ENCODE data around the gene RNF41.
A peak's percentile ranks its signal among the peaks of the same experiment; 100 is the strongest.

RNF41 gene

DNA sequence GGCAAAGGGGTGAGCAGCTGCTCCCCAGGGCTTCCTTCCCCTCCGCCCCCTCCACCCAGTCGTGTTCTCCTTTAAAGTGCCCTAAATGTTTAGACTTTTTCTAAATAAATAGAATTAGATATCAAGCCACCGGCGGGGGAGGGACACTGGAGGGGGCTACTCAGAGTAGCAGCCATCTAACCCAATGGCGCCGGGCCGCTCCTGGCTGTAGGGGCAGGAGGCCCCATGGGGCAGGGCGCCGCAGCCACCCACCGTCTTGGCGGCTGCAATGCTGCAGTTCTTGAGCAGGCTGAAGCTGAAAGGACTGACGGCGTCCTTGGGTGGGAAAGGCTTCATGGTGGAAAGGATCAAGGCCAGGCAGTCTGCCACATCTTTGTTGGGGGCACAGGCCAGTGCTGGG, 21.3 kb upstream of the RNF41 start:
- no peak for DNase-seq

DNA sequence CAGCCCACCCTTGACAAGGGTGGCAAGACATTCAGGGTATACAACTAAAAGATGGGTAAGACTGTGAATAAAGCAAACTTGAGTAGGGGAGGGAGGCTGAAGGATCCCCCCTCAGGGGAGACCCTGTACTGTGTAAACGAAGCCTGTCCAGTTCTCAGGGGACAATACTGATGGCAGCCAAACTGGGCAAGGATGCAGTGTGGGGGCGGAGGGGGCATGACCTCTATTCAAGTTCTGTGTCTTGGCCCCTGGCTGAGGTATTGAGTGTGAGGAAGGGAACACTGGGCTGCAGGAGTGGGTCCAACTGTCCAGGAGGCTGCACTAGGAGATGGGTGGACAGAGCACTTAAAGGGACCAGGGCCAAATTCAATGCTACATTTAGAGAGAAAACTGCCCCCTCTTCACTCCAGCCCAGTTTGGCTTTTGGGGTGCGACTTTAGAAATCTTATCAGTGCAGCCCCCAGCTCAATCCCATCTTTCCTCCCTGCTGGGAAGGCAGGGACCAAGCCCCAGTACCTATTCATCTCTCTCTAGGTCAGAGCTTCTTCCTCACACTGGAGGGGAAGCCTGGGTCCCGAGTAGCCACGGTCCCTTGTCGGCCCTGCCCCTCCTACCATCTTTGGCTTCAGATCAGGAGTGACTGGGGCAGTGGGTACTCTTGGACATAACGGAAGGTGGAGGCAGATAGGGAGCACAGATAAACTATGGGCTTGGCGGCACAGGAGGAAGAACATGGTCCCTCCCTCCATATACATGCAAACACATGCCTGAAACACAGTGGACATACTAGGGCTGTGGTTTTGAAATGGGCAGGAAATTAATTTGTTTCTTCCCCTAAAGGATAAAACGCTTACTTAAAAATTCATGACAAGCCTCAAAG, 19.9 kb upstream of the RNF41 start:
- DNase-seq: no peak

DNA sequence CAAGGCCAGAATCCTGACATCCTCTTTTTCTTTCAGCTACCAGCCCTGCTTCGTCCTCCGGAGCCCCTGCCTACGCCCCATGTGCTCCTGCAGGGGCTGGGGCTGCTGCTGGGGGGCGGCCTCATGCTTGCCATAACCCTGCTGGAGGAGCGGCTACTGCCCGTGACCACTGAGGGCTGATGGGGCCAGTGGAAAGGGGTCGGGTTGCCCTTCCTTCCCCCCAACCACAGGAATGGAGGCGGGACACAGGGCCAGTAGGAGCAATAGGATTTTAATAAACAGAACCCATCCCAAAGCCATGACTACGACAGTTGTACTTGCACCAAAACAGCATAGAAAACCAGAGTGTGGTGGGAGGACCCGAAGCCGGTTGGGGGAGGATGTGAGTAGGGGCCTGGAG, 15.8 kb upstream of the RNF41 start:
- DNase-seq: no peak

DNA sequence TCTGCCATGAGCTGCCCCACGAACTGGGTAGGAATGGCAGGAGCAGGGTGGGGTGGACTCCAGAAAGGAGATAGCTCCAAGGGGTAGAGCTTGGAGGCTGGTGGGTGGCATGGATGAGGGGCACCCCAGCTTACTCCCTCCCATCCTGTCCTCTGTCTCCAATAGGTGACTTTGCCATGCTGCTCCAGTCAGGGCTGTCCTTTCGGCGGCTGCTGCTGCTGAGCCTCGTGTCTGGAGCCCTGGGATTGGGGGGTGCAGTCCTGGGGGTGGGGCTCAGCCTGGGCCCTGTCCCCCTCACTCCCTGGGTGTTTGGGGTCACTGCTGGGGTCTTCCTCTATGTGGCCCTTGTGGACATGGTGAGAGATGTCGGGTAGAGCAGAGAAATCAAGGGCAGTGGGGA, 15.3 kb upstream of the RNF41 start:
- no peak for DNase-seq

DNA sequence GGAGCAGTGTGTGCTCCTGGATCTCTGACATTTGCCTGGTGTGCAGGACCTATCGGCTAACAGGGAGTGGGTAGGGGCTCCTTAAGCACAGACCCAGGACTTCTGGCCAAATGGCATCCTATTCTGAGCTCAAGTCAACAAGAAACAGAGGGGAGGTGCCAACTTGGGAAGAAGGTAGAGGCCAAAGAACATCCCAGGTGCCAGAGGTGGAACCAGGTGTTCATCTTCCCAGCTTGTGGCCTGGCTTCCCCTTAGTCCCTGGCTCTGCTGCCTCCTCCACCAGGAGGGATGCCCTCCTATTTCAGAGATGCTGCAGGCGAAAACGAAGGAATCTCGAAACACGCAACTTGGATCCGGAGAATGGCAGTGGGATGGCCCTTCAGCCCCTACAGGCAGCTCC, 14.4 kb upstream of the RNF41 start:
- DNase-seq: no peak

DNA sequence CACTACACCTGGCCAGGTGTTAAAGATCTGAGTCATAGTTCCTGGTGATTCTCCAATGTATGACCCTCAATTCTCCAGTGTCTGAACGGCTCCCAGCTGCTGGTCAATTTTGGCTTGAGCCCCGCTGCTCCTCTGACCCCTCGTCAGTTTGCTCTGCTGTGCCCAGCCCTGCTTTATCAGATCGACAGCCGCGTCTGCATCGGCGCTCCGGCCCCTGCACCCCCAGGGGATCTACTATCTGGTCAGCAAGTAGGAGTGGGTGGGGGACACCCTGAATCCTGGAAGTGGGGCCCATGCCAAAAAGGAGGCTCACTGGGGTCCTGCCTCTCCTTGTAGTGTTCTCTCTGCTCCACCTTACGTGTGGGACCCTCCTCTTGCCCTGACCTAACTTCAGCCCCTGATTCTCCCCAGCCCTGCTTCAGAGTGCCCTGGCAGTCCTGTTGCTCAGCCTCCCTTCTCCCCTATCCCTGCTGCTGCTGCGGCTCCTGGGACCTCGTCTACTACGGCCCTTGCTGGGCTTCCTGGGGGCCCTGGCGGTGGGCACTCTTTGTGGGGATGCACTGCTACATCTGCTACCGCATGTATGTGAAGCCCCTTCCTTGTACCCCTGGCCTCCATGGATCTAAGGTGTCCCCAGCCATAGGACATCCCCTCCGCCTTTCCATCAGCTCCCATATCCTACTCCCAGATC, 13.2 kb upstream of the RNF41 start:
- no peak for DNase-seq

DNA sequence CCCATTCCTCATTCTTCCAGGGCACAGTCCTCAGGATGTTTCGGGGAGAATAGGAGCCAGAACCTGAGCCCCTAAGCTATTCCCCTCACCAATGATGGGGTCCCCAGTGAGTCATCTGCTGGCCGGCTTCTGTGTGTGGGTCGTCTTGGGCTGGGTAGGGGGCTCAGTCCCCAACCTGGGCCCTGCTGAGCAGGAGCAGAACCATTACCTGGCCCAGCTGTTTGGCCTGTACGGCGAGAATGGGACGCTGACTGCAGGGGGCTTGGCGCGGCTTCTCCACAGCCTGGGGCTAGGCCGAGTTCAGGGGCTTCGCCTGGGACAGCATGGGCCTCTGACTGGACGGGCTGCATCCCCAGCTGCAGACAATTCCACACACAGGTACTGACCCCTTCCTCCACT, 9.5 kb upstream of the RNF41 start:
- DNase-seq: no peak

DNA sequence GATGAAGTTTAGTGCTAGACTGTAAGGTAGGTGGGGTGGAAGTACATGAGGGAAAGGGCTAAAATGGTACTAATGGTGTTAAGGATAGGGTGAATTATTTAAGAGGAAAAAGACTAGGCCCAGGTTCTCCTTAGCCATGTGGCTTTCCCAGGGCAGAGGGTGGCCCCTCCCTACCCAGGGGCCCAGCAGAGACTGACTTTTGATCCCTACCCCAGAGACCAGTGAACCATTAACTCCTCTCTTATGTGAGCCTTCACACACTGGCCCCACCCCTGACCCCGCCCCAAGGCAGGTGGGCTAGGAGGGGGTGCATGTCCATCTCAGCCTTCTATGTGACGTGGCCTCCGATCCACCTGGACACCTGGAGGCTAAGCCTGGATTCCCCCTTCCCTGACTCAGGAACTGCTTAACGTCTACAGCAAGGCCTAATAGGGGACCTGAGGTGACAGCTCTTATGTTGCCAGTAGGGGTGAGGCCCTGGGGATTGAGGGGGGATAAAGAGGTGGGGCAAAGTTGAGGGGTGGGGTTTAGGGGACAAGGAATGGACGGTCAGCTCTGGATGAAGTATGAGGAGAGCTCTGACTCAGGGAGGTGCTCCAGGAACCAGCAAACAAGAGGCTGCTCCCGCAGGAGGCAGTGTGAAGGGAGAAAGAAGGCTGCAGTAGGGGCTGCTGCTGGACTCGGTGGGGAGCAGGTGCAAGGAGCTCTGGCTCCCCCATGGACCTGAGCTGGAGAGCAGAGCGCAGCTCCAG, 8.9 kb upstream of the RNF41 start:
- DNase-seq: no peak

DNA sequence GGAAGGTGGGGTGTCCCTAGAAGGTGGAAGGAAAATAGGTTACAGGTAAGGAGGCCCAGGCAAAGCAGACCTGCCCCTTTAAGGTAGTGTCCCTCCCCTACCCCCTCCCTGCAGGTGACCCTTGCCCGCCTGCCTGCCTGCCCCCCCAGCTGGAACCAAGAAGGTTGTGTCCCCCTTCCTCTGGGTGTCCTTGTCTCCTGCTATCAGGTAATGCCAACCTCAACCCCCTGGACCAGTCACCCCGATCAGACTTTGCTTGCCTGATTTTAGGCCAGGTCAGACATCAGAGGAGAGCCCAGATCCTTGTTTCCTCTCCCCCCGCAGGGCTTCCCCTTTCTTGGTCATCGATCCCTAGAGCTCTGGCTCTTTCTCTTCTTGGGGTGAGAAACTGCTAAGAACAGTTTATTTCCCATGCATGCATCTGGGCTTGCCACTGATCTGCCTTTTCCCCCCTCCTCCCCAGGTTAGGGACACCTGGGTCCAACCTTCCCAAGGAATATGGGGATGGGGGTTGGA, 8.3 kb upstream of the RNF41 start, which contains the start of gene SLC39A5:
SLC39A5 (plus strand) TSS at position 136 of the 516 bp plus-strand sequence. CDS start 1,224 bp downstream, outside the sequence.
- no peak for DNase-seq

DNA sequence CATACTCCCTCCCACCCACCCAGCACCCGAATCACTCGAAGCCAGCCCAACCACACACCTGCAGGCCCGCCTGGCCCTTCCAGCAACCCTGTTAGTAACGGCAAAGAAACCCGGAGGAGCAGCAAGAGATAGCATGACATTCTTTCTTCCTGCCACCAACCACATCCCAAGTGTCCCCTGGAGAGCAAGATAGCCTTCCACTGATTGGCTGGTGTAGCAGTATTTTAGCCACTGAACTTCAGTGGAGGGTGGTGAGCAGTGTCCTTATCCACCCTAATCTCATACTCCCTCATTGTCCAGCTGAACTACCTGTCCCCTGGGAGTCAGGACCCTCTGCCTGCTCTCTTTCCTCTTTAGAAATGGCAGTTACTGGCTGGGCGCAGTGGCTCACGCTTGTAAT, 7.4 kb upstream of the RNF41 start:
- no peak for DNase-seq

DNA sequence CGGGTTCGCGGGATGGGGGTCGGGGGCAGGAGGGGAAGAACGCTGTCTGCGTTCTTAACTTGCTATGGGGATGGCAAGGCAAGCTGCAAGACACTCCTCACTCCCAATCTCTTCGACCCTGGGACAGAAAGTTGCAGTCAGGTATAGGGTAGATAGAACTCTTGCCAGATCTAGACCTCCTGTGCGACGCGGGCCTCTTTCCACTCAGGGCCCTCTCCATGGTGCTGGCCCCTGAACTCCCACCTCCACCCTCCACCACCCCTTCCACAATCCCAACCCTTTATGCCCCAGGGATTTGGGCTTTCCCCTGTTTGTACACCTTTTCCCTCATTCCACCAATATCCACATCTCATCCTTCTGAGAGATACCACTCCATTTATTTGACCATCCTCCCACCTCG, 3.2 kb upstream of the RNF41 start:
- no peak for DNase-seq

DNA sequence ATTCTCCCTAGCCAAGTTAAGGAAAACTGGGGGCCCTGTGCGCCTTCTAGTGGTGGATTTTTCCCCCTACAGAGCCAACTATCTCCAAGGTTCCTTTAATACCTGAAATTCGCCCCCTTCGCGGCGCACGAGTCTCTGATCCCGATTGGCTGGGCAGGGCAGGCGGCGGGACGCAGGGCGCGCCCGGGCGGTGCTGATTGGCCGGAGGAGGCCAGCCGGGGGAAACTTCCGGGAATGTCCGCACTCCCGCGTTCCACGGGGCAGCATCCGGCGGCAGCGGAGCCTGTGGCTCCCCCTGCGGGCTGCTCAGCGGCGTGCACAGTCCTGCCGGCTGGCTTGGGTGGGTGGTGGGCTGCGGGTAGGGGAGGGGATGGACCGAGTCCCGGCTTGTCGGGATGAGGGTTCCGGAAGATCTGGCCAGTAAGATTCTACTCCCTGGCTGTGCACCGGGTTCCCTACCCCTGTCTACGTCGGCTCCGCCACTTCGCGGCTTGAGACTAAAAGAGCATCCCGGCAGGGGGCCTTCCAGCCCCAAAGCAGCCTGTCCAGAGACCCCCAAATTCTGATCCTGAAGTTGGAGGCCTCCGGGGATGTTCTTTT, 2.5 kb upstream of the RNF41 start, which contains the start of gene NABP2:
NABP2 (plus strand) TSS at position 241 of the 600 bp plus-strand sequence. CDS start 515 bp downstream, outside the sequence.
- peak; percentile 98 for DNase-seq

DNA sequence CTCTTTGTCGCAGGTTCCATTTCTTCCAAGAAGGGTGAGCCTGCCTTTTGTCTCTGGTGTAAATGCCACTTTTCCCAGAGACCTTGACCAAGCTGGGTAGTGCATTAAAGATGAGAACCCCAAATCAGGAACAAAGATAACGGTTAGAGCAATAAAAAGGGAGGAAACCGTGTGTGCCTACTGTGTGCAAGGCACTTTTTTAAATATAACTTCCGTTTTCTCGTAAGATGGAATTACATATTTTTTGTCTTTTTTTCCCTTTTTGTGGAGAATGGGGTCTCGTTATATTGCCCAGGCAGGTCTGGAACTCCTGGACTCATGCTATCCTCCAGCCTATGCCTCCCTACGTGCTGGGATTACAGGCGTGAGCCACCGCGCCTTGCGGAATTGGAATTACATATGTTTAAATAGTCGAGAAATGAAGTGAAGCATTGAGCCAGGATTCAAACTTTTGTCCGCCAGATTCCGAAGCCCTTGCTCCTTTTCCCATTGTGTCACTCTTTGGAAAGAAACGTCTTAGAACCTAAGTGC, 1.9 kb upstream of the RNF41 start:
- DNase-seq: no peak

DNA sequence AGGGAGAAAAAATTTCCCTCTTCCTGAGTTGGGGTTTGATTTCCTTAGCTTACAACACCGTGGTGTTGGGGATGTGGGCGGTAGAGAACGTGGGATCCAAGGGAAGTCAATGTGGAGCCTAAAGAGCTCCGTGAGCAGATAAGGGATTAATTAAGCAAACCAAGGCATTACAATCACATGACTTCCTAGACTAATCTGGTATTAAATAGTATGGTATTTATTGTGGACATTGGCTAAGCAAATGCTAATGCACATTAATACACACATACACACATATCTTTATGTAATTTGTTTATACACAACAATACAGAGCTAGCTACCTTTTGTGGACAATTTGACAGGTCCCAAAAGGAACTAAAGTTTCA, 791 bp upstream of the RNF41 start:
- DNase-seq: peak; percentile 65

DNA sequence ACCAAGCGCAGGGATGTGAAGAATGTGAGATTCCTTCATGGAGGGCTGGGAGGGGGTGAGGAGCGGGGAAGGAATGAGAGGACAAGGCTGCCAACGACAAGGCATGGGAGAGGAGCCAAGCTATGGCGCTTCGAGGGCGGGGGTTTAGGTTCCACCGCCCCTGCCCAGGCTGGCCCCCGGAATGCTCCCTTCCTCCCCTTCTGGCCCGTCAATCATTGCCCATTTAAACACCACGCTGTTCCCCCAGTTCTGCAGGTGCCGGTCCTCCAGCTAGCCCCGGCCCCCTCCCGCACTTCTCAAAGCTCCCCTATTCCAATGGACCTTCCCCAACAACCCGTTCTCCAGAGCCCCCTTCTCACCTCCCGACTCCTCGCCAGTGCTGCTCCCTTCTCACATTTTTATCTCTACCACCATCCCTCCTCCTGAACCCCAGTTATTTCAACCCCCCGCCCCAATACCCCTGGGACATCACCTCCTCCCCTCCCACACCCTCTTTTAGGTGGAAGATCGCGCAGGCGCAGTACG, 428 bp downstream of the RNF41 start:
- DNase-seq: peak; percentile 57

DNA sequence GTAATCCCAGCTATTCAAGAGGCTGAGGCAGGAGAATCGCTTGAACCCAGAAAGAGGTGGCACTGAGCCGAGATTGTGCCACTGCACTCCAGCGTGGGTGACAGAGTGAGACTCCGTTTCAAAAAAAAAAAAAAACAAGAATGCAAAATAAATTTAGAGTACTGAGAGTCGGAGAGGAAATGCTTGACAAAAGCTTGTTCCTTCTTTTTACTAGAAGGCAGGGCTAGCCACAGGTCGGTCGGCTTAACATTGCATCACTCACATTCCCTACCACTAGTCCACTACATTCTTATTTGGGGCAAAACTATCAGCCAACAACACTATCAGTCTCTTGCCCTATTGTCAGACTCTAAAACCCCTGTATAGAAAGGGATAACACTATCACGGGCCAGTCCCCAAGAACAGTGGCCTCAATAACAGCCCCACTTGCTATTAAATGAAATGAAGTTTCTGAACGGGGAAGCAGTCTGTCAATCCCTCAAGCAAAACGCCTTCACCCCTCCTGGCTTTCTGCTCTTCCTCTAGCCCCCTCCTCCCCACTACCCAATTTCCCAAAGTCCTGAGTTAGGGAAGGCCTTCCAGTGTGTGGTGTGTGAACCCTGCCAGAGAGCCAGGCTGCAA, 1.0 kb downstream of the RNF41 start:
- DNase-seq: no peak

DNA sequence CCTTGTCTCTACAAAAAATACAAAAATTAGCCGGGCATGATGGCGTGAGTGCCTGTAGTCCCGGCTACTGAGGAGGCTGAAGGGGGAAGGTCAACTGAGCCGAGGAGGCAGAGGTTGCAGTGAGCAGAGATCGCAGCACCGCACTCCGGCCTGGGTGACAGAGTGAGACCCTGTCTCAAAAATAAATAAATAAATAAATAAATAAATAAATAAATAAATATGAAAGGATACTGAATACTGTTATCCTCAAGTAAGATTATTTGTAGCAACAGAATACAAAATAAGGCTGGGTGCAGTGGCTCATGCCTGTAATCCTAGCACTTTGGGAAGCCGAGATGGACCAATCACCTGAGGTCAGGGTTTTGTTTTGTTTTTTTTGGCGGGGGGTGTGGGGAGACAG, 1.9 kb downstream of the RNF41 start:
- DNase-seq: no peak

DNA sequence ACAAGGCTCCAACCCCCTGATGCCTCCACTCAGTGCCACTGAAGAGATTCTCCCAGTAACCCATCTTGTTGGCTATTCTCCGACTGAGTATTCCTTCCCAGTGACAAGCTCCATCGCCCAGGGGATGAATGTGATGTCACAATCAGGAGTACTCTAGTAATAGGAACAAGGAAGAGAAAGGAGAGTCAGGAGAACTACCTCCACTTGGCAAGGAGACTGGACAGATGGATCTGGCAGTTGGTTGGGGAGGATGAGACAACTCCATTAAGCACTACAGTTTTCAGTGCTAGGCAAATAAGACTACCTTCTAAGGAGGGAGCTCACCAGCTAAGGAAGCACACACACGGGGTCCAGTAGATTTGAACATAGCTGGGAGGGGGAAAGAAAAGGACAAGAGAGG, 5.3 kb downstream of the RNF41 start:
- DNase-seq: no peak

DNA sequence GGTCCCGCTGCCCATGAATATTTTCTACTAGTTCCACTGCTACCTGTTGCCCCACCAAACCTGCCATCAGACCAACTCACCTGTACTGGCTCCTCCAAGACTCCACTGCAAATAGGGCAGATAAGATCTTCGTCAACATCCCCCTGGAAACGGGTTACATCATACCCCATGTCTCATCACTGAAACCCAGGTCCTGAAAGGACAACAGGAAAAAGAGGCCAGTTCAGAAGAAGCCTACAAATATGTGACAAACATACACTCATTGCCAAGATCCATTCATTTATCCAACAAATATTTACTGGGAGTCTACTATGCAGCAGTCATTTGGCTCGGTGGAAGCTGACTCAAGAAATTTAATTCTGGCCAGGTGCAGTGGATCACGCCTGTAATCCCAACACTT, 7.8 kb downstream of the RNF41 start:
- no peak for DNase-seq

DNA sequence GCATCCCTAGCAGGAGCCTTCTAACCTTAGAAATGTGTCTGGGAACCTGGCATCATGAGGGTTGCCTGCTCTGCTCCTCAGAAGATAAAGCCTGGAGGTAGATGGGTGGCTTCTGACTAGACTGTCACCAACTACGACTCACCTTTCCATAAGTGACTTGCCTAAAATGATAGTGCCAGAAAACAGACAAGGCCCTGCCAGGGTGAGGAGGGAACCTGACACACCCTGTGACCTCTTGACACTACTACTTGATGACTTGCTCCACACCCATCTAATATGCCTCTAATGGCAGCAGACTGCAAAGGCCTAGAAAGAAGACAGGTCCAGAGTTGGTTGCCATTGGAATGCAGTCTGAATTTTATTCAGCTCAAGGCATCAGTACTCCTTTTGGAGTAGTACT, 9.4 kb downstream of the RNF41 start:
- no peak for DNase-seq

DNA sequence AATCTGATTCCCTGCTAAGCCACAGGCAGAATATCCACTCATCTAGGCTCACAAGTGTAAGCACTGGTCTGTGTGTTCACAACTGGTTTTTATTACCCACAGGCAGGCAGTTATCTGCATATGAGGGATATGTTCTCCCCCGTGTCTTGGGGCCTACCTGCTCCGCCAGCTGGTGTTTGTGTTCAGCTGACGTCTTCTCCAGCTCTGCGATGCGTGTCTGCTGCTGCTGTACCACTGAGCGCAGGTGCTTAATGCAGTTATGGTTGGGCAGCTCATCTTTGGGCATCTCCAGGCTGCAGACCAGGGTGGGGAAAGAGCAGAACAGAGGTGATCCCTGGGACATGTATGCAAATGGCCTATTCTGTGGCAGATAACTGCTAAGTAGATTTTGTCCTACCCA, 13.7 kb downstream of the RNF41 start:
- no peak for DNase-seq
